Measurements from ENCODE around the gene C16orf90.
A peak's percentile ranks its signal among the peaks of the same experiment; 100 is the strongest.

C16orf90 gene, protein sequence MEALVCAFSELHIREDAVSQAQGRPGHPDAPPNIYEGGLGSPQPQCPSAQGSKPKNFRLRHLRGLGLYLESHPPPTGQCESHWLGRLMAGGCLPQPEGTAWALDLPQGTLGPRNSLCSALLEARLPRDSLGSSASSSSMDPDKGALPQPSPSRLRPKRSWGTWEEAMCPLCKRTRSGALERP

GRCh38 chr16:3495176-3495575 lies at the start of gene C16orf90:
TSS of gene C16orf90 (minus strand) at chr16:3495489. CDS start at chr16:3495421, 68 bp downstream.
- Histone ChIP-seq H3K4me3 (ENCODE audit: low read length in 2 of 2) (no peak within 1 kb of the TSS), H3K27ac (ENCODE audit: low read length) (no peak within 1 kb of the TSS), H3K36me3 (ENCODE audit: control insufficient read depth in 2 of 2, insufficient read depth in 2 of 2, low read length in 2 of 2) (no peaks in the 10 kb centered on the region)

DNA sequence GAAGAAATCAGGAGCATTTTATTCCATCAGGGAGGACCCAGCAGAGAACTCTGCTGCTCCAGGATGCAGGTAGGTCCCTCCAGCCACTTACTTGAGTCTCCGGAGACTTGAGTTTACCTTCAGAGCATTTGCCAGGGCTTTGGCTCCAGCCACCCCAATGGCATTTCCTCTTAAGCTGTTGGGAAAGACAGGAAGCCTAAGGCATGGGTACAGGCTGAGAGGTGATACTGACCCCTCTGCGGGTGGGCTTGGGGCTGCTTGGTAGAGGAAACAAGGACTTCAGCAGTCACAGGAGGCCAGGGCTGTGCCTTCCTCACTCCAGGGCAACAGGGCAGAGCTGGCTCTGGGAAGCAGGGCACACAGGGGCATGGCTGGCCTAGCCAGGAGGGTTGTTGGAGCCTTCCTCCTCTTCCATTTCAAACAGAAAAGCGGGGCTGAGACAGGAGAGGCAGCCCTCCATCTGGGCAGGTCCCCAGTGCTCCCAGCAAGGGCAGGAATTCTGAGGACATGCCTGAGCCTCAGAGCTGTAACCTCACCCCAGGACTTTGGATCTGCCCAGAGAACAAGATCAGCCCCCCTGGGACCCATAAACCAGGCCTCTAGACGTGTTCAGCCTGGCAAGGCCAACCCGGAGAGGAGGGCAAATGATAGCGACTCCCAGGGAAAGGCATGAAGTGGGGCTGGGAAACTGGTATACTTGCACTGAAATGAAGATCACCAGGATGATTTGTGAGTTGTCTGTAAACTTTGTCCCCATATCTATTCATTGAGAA lies 47.5 kb upstream of the C16orf90 start:
- peaks cover 16 to 17% of the 10 kb centered on the region in 2 donors for H3K36me3 ChIP-seq (ENCODE audit: control insufficient read depth in 2 of 2, insufficient read depth in 2 of 2, low read length in 2 of 2)
- no peak overlapping the region for H3K9ac ChIP-seq (ENCODE audit: low read length in 2 of 2)

More at GRCh38 chr16:3495176-3495575, at the start of gene C16orf90:
- Histone ChIP-seq H3K27me3 (ENCODE audit: control insufficient read depth in 1 of 2, insufficient read depth in 2 of 2, low read length in 2 of 2) (no peaks in the 10 kb centered on the region), H3K9me3 (ENCODE audit: control insufficient read depth in 2 of 2, low read length in 2 of 2) (no peaks in the 10 kb centered on the region), H3K4me1 (ENCODE audit: control insufficient read depth, insufficient read depth, low read length) (no peaks in the 10 kb centered on the region), H3K9ac (ENCODE audit: low read length in 2 of 2) (no peak within 1 kb of the TSS)

DNA sequence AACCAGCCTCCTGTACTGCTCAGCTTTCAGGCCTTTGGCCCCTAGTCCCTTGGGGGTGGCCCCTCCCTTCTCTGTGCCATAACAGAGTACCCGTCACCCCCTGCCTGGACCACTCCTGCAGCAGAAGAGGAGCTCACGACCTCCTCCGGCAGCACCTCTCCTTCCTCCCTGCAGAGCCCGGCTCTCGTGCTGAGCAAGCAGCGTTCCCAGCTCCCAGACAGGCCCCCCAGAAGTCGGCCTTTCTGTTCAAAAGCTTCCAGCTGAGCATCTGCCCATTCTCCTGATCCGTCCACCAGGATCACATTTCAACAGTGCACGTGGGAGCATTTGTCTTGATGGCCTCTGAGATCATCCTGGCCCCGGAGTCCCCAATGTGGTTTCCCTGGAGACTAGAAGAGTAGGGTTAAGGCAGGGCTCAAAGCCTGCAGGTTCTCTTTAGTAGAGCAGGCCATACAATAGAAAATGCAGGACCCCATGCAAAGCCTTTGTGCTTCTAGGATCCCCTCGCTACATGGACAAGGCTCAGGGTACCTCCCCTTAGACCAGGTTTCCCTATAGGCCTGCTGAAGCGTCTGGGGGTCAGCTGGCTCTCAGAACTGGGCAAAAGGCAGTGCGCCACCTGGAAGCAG lies 46.4 kb upstream of the C16orf90 start:
- Histone ChIP-seq H3K27ac (ENCODE audit: low read length) (no peak overlapping the region), H3K36me3 (ENCODE audit: control insufficient read depth in 2 of 2, insufficient read depth in 2 of 2, low read length in 2 of 2) (peaks cover 16 to 20% of the 10 kb centered on the region in 2 donors), H3K27me3 (ENCODE audit: control insufficient read depth in 1 of 2, insufficient read depth in 2 of 2, low read length in 2 of 2) (no peaks in the 10 kb centered on the region), H3K4me1 (ENCODE audit: control insufficient read depth, insufficient read depth, low read length) (peaks cover 6% of the 10 kb centered on the region), H3K4me3 (ENCODE audit: low read length in 2 of 2) (no peak overlapping the region), H3K9me3 (ENCODE audit: control insufficient read depth in 2 of 2, low read length in 2 of 2) (no peaks in the 10 kb centered on the region), H3K9ac (ENCODE audit: low read length in 2 of 2) (no peak overlapping the region)

More for the DNA sequence above, 47.5 kb upstream of the C16orf90 start:
- H3K9me3 ChIP-seq (ENCODE audit: control insufficient read depth in 2 of 2, low read length in 2 of 2), result no peaks in the 10 kb centered on the region
- H3K4me3 ChIP-seq (ENCODE audit: low read length in 2 of 2), result no peak overlapping the region
- H3K27me3 ChIP-seq (ENCODE audit: control insufficient read depth in 1 of 2, insufficient read depth in 2 of 2, low read length in 2 of 2), result no peaks in the 10 kb centered on the region
- no peaks in the 10 kb centered on the region for H3K4me1 ChIP-seq (ENCODE audit: control insufficient read depth, insufficient read depth, low read length)
- no peak overlapping the region for H3K27ac ChIP-seq (ENCODE audit: low read length)

- Histone ChIP-seq H3K9ac (ENCODE audit: low read length in 2 of 2) (no peak overlapping the region), H3K4me3 (ENCODE audit: low read length in 2 of 2) (no peak overlapping the region), H3K4me1 (ENCODE audit: control insufficient read depth, insufficient read depth, low read length) (peaks cover 11% of the 10 kb centered on the region), H3K36me3 (ENCODE audit: control insufficient read depth in 2 of 2, insufficient read depth in 2 of 2, low read length in 2 of 2) (peaks cover 25 to 40% of the 10 kb centered on the region in 2 donors), H3K9me3 (ENCODE audit: control insufficient read depth in 2 of 2, low read length in 2 of 2) (no peaks in the 10 kb centered on the region), H3K27ac (ENCODE audit: low read length) (no peak overlapping the region), H3K27me3 (ENCODE audit: control insufficient read depth in 1 of 2, insufficient read depth in 2 of 2, low read length in 2 of 2) (no peaks in the 10 kb centered on the region)
These were observed 42.9 kb upstream of the C16orf90 start for GRCh38 chr16:3538222-3538621.

GRCh38 chr16:3536851-3537250 lies 41.6 kb upstream of the C16orf90 start:
- H3K9me3 ChIP-seq (ENCODE audit: control insufficient read depth in 2 of 2, low read length in 2 of 2), result no peaks in the 10 kb centered on the region
- no peak overlapping the region for H3K4me3 ChIP-seq (ENCODE audit: low read length in 2 of 2)
- H3K9ac ChIP-seq (ENCODE audit: low read length in 2 of 2), result peak overlapping the region in 1 of 2 donors; percentile 47
- no peaks in the 10 kb centered on the region for H3K27me3 ChIP-seq (ENCODE audit: control insufficient read depth in 1 of 2, insufficient read depth in 2 of 2, low read length in 2 of 2)
- H3K36me3 ChIP-seq (ENCODE audit: control insufficient read depth in 2 of 2, insufficient read depth in 2 of 2, low read length in 2 of 2), result peaks cover 31 to 48% of the 10 kb centered on the region in 2 donors
- no peak overlapping the region for H3K27ac ChIP-seq (ENCODE audit: low read length)
- peaks cover 11% of the 10 kb centered on the region for H3K4me1 ChIP-seq (ENCODE audit: control insufficient read depth, insufficient read depth, low read length)

DNA sequence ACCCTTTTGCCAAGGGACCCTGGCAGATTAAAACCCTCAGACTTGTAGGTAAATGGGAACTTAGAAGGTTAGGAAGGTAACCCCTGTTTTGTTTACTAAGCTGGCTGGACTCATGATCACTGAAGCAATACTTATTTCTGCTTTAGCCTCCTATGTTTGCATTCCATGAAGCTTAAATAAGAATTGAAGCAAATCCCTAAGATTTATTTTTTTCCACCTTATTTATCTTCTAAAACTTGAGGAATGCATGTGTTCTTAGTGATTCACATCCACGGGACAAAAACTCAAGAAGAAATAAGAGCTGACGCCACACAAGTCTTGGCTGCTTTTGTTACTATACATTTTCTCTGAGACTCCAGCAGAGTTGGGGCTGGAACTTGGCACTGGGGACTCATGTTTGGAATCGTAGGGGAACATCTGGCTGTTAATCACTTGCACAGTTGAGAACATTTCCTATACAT lies 41.0 kb upstream of the C16orf90 start:
- Histone ChIP-seq H3K4me3 (ENCODE audit: low read length in 2 of 2) (no peak overlapping the region), H3K9me3 (ENCODE audit: control insufficient read depth in 2 of 2, low read length in 2 of 2) (no peaks in the 10 kb centered on the region), H3K27ac (ENCODE audit: low read length) (peak overlapping the region; percentile 24), H3K4me1 (ENCODE audit: control insufficient read depth, insufficient read depth, low read length) (peaks cover 11% of the 10 kb centered on the region), H3K27me3 (ENCODE audit: control insufficient read depth in 1 of 2, insufficient read depth in 2 of 2, low read length in 2 of 2) (no peaks in the 10 kb centered on the region), H3K36me3 (ENCODE audit: control insufficient read depth in 2 of 2, insufficient read depth in 2 of 2, low read length in 2 of 2) (peaks cover 31 to 45% of the 10 kb centered on the region in 2 donors), H3K9ac (ENCODE audit: low read length in 2 of 2) (no peak overlapping the region)

GRCh38 chr16:3534126-3534525 lies 38.8 kb upstream of the C16orf90 start:
- Histone ChIP-seq H3K9me3 (ENCODE audit: control insufficient read depth in 2 of 2, low read length in 2 of 2) (no peaks in the 10 kb centered on the region), H3K9ac (ENCODE audit: low read length in 2 of 2) (no peak overlapping the region), H3K27ac (ENCODE audit: low read length) (no peak overlapping the region), H3K36me3 (ENCODE audit: control insufficient read depth in 2 of 2, insufficient read depth in 2 of 2, low read length in 2 of 2) (peaks cover 27 to 48% of the 10 kb centered on the region in 2 donors), H3K27me3 (ENCODE audit: control insufficient read depth in 1 of 2, insufficient read depth in 2 of 2, low read length in 2 of 2) (no peaks in the 10 kb centered on the region), H3K4me3 (ENCODE audit: low read length in 2 of 2) (no peak overlapping the region), H3K4me1 (ENCODE audit: control insufficient read depth, insufficient read depth, low read length) (peaks cover 11% of the 10 kb centered on the region)

- H3K27ac ChIP-seq (ENCODE audit: low read length), result no peak overlapping the region
- H3K4me1 ChIP-seq (ENCODE audit: control insufficient read depth, insufficient read depth, low read length), result peaks cover 11% of the 10 kb centered on the region
- no peak overlapping the region for H3K9ac ChIP-seq (ENCODE audit: low read length in 2 of 2)
- no peaks in the 10 kb centered on the region for H3K9me3 ChIP-seq (ENCODE audit: control insufficient read depth in 2 of 2, low read length in 2 of 2)
- no peak overlapping the region for H3K4me3 ChIP-seq (ENCODE audit: low read length in 2 of 2)
- no peaks in the 10 kb centered on the region for H3K27me3 ChIP-seq (ENCODE audit: control insufficient read depth in 1 of 2, insufficient read depth in 2 of 2, low read length in 2 of 2)
- peaks cover 31 to 51% of the 10 kb centered on the region in 2 donors for H3K36me3 ChIP-seq (ENCODE audit: control insufficient read depth in 2 of 2, insufficient read depth in 2 of 2, low read length in 2 of 2)
These were observed 37.5 kb upstream of the C16orf90 start for GRCh38 chr16:3532741-3533140.

DNA sequence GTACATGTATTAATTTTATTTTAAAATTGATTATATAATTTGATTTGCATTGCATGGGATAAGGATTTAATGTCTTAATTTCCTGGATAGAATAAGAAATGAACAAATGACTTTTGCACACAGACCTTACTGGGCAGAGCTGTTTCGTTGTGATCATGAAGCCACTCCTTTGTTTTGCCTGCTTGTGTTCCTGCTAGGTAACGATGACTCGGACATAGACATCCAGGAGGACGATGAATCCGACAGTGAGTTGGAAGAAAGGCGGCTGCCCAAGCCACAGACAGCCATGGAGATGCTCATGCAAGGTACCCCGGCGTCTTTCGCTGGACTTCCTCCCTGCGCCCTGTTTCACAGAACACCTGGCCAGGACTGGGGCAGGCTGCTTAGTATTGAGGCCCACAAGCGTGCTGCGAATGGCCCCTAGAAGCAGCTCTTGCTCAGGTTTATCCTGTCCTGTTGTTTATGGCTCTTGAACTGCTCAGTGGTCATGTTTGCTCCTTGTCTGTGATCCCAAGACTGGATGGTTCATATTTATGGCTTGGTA lies 35.2 kb upstream of the C16orf90 start:
- Histone ChIP-seq H3K36me3 (ENCODE audit: control insufficient read depth in 2 of 2, insufficient read depth in 2 of 2, low read length in 2 of 2) (peaks cover 38 to 44% of the 10 kb centered on the region in 2 donors), H3K27me3 (ENCODE audit: control insufficient read depth in 1 of 2, insufficient read depth in 2 of 2, low read length in 2 of 2) (no peaks in the 10 kb centered on the region), H3K9ac (ENCODE audit: low read length in 2 of 2) (no peak overlapping the region)

GRCh38 chr16:3529175-3529574 lies 33.9 kb upstream of the C16orf90 start:
- Histone ChIP-seq H3K9ac (ENCODE audit: low read length in 2 of 2) (no peak overlapping the region), H3K9me3 (ENCODE audit: control insufficient read depth in 2 of 2, low read length in 2 of 2) (no peaks in the 10 kb centered on the region), H3K36me3 (ENCODE audit: control insufficient read depth in 2 of 2, insufficient read depth in 2 of 2, low read length in 2 of 2) (peaks cover 47% of the 10 kb centered on the region in 2 donors), H3K27me3 (ENCODE audit: control insufficient read depth in 1 of 2, insufficient read depth in 2 of 2, low read length in 2 of 2) (no peaks in the 10 kb centered on the region), H3K4me3 (ENCODE audit: low read length in 2 of 2) (no peak overlapping the region), H3K4me1 (ENCODE audit: control insufficient read depth, insufficient read depth, low read length) (no peaks in the 10 kb centered on the region), H3K27ac (ENCODE audit: low read length) (no peak overlapping the region)

More for the DNA sequence above, 35.2 kb upstream of the C16orf90 start:
- no peaks in the 10 kb centered on the region for H3K4me1 ChIP-seq (ENCODE audit: control insufficient read depth, insufficient read depth, low read length)
- H3K27ac ChIP-seq (ENCODE audit: low read length), result no peak overlapping the region
- no peak overlapping the region for H3K4me3 ChIP-seq (ENCODE audit: low read length in 2 of 2)
- no peaks in the 10 kb centered on the region for H3K9me3 ChIP-seq (ENCODE audit: control insufficient read depth in 2 of 2, low read length in 2 of 2)
